GM12892 (cell line): ENCODE measurements around the gene POU6F2.

Source experiments
- POLR2A ChIP-seq: IDR thresholded peaks from 2 replicates; pipeline ENCODE4 v1.6.1; 2011; ENCODE audit warnings: low read depth, low read length, control low read depth
- POLR2AphosphoS5 ChIP-seq: IDR thresholded peaks from 2 replicates; pipeline ENCODE4 v1.6.1; 2011; ENCODE audit warnings: low read depth, low read length, control low read depth
- TAF1 ChIP-seq: IDR thresholded peaks from 2 replicates; pipeline ENCODE4 v1.6.1; 2011; ENCODE audit warnings: low read depth, mild to moderate bottlenecking, control low read depth, low read length, borderline replicate concordance

GRCh38 chr7:39125846-39126245 lies 148.1 kb downstream of the POU6F2 start:
- TF ChIP-seq POLR2A: no peak
- no peak for TF ChIP-seq POLR2AphosphoS5
- no peak for TF ChIP-seq TAF1
